Transverse colon (tissue), 4 donors: Measurements from ENCODE around the gene PNPLA5. TPM values are rescaled to one million over a fixed set of nuclear protein-coding genes. Genes with fewer than 3 reads are reported as not detected.

Experiments used
- DNase-seq: peaks from one replicate; pipeline ENCODE4 v3.0.0-alpha.2; 2019
- H3K27ac ChIP-seq, 4 donors: fragments of 200-600 bp; sonication (generic); 2 replicates each; pipeline ENCODE4 v1.5.1; 2016 to 2018; ENCODE audit warnings: inconsistent platforms in 4 of 4
- H3K27me3 ChIP-seq: fragments of 200-600 bp; sonication (generic); 2 replicates; pipeline ENCODE4 v1.5.1; 2017; ENCODE audit warnings: inconsistent platforms
- H3K36me3 ChIP-seq, 4 donors: fragments of 200-600 bp; sonication (generic); 2 replicates each; pipeline ENCODE4 v1.5.1; 2017 to 2019; ENCODE audit warnings: inconsistent platforms in 4 of 4
- H3K4me1 ChIP-seq, 4 donors: fragments of 200-600 bp; sonication (generic); 2 replicates each; pipeline ENCODE4 v1.5.1; 2017 to 2020; ENCODE audit warnings: inconsistent platforms in 4 of 4
- H3K4me3 ChIP-seq, 4 donors: fragments of 200-600 bp; sonication (generic); 1 replicate in 1 of 4; 2 replicates in 3 of 4; pipeline versions ENCODE4 v1.5.1 to v1.6.1; 2017 to 2019; ENCODE audit warnings: inconsistent platforms in 4 of 4
- H3K9me3 ChIP-seq, 2 donors: fragments of 200-600 bp; sonication (generic); 2 replicates each; pipeline ENCODE4 v1.5.1; 2017 to 2019; ENCODE audit warnings: inconsistent platforms in 2 of 2
- EP300 ChIP-seq: sonication (generic); formaldehyde crosslinking; IDR thresholded peaks from one replicate; pipeline ENCODE4 v1.6.1; 2017; ENCODE audit warnings: antibody characterized with exemption, low read depth
- POLR2A ChIP-seq: fragments of 450-650 bp; IDR thresholded peaks from one replicate; pipeline ENCODE4 v1.6.1; 2016; ENCODE audit warnings: antibody characterized with exemption, mild to moderate bottlenecking, moderate library complexity
- POLR2AphosphoS5 ChIP-seq, 3 donors: sonication (generic); formaldehyde crosslinking; IDR thresholded peaks; one replicate each; pipeline ENCODE4 v1.6.1; 2016; ENCODE audit warnings: antibody characterized with exemption in 3 of 3
- WGBS, 2 donors: methylation state at CpG; one replicate each; pipeline ENCODE4 v1.1.5; 2018; ENCODE audit warnings: low coverage in 1 of 2; 5-methylcytosine and 5-hydroxymethylcytosine counted together
- in situ Hi-C, 4 donors: fragments of 200-750 bp; cut with MboI; loops; one replicate each; pipeline versions ENCODE4 v1.15.0 to v1.15.1; 2017; ENCODE audit warnings: low sequenced_read_pairs in 3 of 4, low pct_ligation_motif_present in 1 of 4, low pct_unique_long_range_greater_than_20kb in 1 of 4
- intact Hi-C: fragments of 100-400 bp; cut with DNase I; formaldehyde crosslinking; loops from one replicate; pipeline ENCODE4 v1.15.1; 2023; ENCODE audit warnings: low total_unique reads
- total RNA-seq, 4 donors: library from RNA; depleted of rRNA; stranded (reverse); fragments of >200 nt; gene quantifications; one replicate each; pipeline ENCODE4 v1.1.0, GENCODE V29; 2016
- TF ChIP-seq, protein P1 (sequence below), 5 experiments: fragments of 200-600 bp in 3 of 5; fragments of 450-650 bp in 2 of 5; sonication (generic) in 3 of 5; IDR thresholded peaks; 1 replicate in 2 of 5; 2 replicates in 3 of 5; pipeline ENCODE4 v1.5.1; 2016 to 2017; ENCODE audit warnings: antibody characterized with exemption in 5 of 5, inconsistent platforms in 3 of 5, mild to moderate bottlenecking in 2 of 5, moderate library complexity in 1 of 5

PNPLA5 gene
- total RNA-seq, 4 donors from 2014 or later, result not detected

DNA sequence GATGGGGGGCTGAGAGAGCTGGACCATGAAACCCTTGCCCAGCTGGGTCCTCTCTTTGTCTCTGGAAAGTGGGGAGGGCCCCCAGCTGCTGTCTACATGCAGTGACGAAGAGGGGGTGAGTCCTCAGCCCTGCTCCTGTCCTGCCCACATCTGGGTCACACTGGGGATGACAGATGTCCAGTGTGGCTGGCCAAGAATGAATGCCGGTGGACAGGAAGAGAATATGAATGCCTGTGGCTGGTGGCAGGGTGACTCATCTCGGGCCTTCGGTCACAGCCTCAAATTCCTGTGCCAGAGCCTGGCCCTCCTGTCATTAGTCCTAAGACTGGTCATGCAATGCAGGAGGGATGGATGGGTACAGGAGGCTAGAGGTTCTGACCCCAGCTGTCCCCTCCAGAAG lies 29.6 kb upstream of the PNPLA5 start:
- intact Hi-C loops (no loop called here), in situ Hi-C loops (no loop called here)
- DNase-seq, result no peak
- WGBS, 2 donors, result 63% methylated on average over 4 of the region's 4 CpGs; no CpG with 5 or more reads in 1 of the 2 donors
- Histone ChIP-seq H3K36me3 (no peaks in the 10 kb centered on the region), H3K4me1 (peaks cover 3 to 13% (median 10%) of the 10 kb centered on the region in 4 donors), H3K9me3 (no peaks in the 10 kb centered on the region), H3K4me3 (no peak overlapping the region), H3K27me3 (peaks cover 20% of the 10 kb centered on the region), H3K27ac (no peak overlapping the region)
- TF ChIP-seq POLR2AphosphoS5 (IDR thresholded peaks at IDR 0.05) (no peak), EP300 (no peak), POLR2A (no peak)
- TF ChIP-seq, protein P1, sequence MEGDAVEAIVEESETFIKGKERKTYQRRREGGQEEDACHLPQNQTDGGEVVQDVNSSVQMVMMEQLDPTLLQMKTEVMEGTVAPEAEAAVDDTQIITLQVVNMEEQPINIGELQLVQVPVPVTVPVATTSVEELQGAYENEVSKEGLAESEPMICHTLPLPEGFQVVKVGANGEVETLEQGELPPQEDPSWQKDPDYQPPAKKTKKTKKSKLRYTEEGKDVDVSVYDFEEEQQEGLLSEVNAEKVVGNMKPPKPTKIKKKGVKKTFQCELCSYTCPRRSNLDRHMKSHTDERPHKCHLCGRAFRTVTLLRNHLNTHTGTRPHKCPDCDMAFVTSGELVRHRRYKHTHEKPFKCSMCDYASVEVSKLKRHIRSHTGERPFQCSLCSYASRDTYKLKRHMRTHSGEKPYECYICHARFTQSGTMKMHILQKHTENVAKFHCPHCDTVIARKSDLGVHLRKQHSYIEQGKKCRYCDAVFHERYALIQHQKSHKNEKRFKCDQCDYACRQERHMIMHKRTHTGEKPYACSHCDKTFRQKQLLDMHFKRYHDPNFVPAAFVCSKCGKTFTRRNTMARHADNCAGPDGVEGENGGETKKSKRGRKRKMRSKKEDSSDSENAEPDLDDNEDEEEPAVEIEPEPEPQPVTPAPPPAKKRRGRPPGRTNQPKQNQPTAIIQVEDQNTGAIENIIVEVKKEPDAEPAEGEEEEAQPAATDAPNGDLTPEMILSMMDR (IDR thresholded peaks at IDR 0.05), result no peak

DNA sequence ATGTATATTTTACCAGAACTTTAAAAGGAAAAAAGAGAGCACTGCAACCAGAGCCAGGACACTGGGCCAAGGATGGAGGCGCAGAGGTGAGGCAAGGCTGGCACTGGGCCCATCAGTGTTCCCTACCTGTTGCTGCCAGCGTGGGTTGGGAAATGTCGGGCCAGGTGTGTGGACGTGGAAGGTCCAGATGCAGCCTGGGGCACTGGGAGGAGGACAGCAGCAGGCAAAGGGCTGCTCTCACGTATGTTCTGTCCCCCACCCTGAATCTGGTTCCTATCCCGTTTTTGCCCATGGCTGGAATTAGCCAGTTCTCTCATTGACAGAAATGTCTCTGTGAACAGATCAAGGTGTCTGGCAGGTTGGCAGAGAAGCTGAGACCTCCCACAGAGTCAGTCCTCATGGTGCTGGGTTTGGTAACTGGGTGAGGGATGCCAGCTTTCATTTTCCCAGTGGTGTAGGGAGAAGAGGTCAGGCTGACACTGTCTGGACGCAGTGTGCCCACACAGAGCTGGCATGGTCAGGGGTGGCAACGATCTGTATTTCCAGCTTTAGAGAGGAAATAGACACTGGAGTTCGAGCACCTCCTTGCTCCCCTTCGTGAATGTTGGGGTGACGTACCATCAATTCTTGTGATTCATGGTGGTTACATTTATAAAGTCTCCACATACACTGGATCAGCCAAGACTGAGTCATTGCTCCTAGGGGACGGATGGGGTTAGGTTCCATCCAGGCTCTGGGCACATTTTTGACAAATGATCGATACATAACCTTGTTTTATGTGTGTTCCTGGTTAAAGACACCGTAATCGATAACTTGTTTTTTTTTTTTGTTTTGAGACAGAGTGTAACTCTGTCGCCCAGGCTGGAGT lies 27.5 kb upstream of the PNPLA5 start:
- in situ Hi-C loops (no loop called here), intact Hi-C loops (no loop called here)
- Histone ChIP-seq H3K27me3 (peaks cover 18% of the 10 kb centered on the region), H3K4me3 (no peak overlapping the region), H3K9me3 (no peaks in the 10 kb centered on the region), H3K27ac (no peak overlapping the region), H3K36me3 (no peaks in the 10 kb centered on the region), H3K4me1 (peaks cover 3 to 12% (median 9%) of the 10 kb centered on the region in 4 donors)
- DNase-seq, result no peak
- no peak for TF ChIP-seq POLR2A
- TF ChIP-seq, protein P1 (IDR thresholded peaks at IDR 0.05), result no peak
- TF ChIP-seq EP300, result no peak
- no peak for TF ChIP-seq POLR2AphosphoS5 (IDR thresholded peaks at IDR 0.05)
- WGBS, 2 donors, result 75% methylated on average over 16 of the region's 16 CpGs; no CpG with 5 or more reads in 1 of the 2 donors

DNA sequence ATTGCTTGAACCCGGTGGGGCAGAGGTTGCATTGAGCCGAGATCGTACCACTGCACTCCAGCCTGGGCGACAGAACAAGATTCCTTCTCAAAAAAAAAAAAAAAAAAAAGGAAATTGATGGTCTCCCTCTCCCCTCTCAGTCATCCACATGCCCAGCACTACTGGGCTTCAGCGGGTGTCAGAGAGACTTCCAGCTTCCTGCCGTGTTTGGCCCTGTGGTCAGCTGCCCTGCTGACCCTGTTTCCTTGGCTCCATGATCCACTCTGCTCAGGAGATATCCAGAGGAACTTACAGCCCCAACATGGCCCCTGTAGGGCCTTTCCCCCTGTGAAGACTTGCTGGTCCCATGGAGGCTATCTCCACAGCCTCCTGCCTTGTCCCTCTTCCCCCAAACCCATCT lies 25.7 kb upstream of the PNPLA5 start:
- WGBS, 2 donors, result 85% methylated on average over 6 of the region's 6 CpGs; no CpG with 5 or more reads in 1 of the 2 donors

DNA sequence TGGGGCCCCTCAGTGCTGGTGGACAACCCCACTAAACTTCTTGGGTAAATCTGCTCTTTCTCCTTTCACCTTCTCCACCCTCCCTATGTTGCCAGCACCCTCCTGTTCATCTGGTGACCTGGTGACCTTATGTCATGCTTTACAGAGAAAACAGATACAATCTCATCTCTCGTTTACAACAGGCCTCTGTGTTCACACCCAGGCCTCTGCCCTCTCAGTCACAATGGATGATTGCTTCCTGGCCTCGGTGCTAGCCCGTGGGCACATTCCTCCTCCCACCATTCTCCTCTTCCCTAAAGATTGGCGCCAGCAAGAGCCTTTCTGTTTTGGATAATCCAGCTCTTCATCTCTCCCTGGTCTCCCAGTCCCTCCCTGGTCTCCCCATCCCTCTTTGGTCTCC lies 19.5 kb upstream of the PNPLA5 start:
- 9 to 20% methylated on average over 4 of the region's 4 CpGs for WGBS, 2 donors
- Histone ChIP-seq H3K36me3 (no peaks in the 10 kb centered on the region), H3K9me3 (no peaks in the 10 kb centered on the region), H3K4me1 (no peaks in the 10 kb centered on the region), H3K27me3 (peaks cover 5% of the 10 kb centered on the region), H3K4me3 (no peak overlapping the region), H3K27ac (no peak overlapping the region)
- no peak for DNase-seq
- in situ Hi-C loops (no loop called here), intact Hi-C loops (no loop called here)
- TF ChIP-seq EP300 (no peak), POLR2A (no peak), POLR2AphosphoS5 (IDR thresholded peaks at IDR 0.05) (no peak)
- TF ChIP-seq, protein P1 (IDR thresholded peaks at IDR 0.05), result no peak

More for the DNA sequence above, 25.7 kb upstream of the PNPLA5 start:
- Histone ChIP-seq H3K36me3 (no peaks in the 10 kb centered on the region), H3K27me3 (peaks cover 13% of the 10 kb centered on the region), H3K4me3 (no peak overlapping the region), H3K4me1 (no peaks in the 10 kb centered on the region), H3K9me3 (no peaks in the 10 kb centered on the region), H3K27ac (no peak overlapping the region)
- DNase-seq, result no peak
- intact Hi-C loops (no loop called here), in situ Hi-C loops (no loop called here)
- TF ChIP-seq EP300, result no peak
- TF ChIP-seq POLR2AphosphoS5 (IDR thresholded peaks at IDR 0.05), result no peak
